CD4-positive, alpha-beta T cell treated with Interleukin-2 at 100 ng/mL for 4 hours (primary cell): ENCODE data around the gene FAM13C.
"Not testable (repeated sequence)": the region's sequence is repeated elsewhere in the genome, so short reads cannot be mapped to it uniquely, and the experiment has no call there.

ENCODE experiments used
- DNase-seq: peaks from one replicate; pipeline ENCODE4 v3.0.0-alpha.2; 2020; ENCODE audit warnings: low spot score

The FAM13C gene

GRCh38 chr10:59362144-59362958 is at the start of gene FAM13C:
FAM13C (minus strand) TSS chr10:59362549; CDS start chr10:59362460, 89 bp downstream.
- DNase-seq = no peak

GRCh38 chr10:59405235-59405634 is 42.9 kb upstream of the FAM13C start:
- no peak for DNase-seq

GRCh38 chr10:59400214-59400613 is 37.9 kb upstream of the FAM13C start:
- DNase-seq = no peak

GRCh38 chr10:59399329-59399728 is 37.0 kb upstream of the FAM13C start:
- not testable (repeated sequence) for DNase-seq

- DNase-seq = no peak
Measured at GRCh38 chr10:59397961-59398360, 35.6 kb upstream of the FAM13C start.

- no peak for DNase-seq
Measured at GRCh38 chr10:59395984-59396383, 33.6 kb upstream of the FAM13C start.

GRCh38 chr10:59393349-59393748 is 31.0 kb upstream of the FAM13C start:
- no peak for DNase-seq

- no peak for DNase-seq
Measured at GRCh38 chr10:59391060-59391459, 28.7 kb upstream of the FAM13C start.

GRCh38 chr10:59388671-59388976 is 26.3 kb upstream of the FAM13C start:
- DNase-seq = no peak

GRCh38 chr10:59387951-59388670 is 25.8 kb upstream of the FAM13C start:
- no peak for DNase-seq

- DNase-seq = no peak
Measured at GRCh38 chr10:59384761-59385160, 22.4 kb upstream of the FAM13C start.

GRCh38 chr10:59383908-59384307 is 21.6 kb upstream of the FAM13C start:
- DNase-seq = no peak

GRCh38 chr10:59383436-59383835 is 21.1 kb upstream of the FAM13C start:
- no peak for DNase-seq

GRCh38 chr10:59382831-59383295 is 20.5 kb upstream of the FAM13C start:
- DNase-seq = no peak

- no peak for DNase-seq
Measured at GRCh38 chr10:59381687-59382086, 19.3 kb upstream of the FAM13C start.

- no peak for DNase-seq
Measured at GRCh38 chr10:59376846-59377245, 14.5 kb upstream of the FAM13C start.

- no peak for DNase-seq
Measured at GRCh38 chr10:59375990-59376389, 13.6 kb upstream of the FAM13C start.

- no peak for DNase-seq
Measured at GRCh38 chr10:59374916-59375315, 12.6 kb upstream of the FAM13C start.

GRCh38 chr10:59373071-59373470 is 10.7 kb upstream of the FAM13C start:
- no peak for DNase-seq

- no peak for DNase-seq
Measured at GRCh38 chr10:59372543-59372942, 10.2 kb upstream of the FAM13C start.

GRCh38 chr10:59366290-59366689 is 3.9 kb upstream of the FAM13C start:
- DNase-seq = no peak

GRCh38 chr10:59363446-59363958 is 1.2 kb upstream of the FAM13C start:
- DNase-seq = no peak

GRCh38 chr10:59362959-59363381 is 621 bp upstream of the FAM13C start:
- DNase-seq = no peak
